GM13977 (cell line): ENCODE measurements around the gene TXN.

ENCODE experiments used
- DNase-seq: peaks from one replicate; pipeline ENCODE4 v3.0.0; 2012; ENCODE audit warnings: low spot score
- in situ Hi-C: fragments of 300-500 bp; cut with MboI; formaldehyde crosslinking; loops from one replicate; pipeline ENCODE4 v1.12.0; 2022; ENCODE audit warnings: low sequenced_read_pairs, low pct_unique_long_range_greater_than_20kb, mixed read lengths, inconsistent platforms; ENCODE audit not compliant: unreplicated experiment
- TF ChIP-seq, protein P1 (sequence below): IDR thresholded peaks from 2 replicates; pipeline ENCODE4 v1.5.1; 2012; ENCODE audit warnings: mild to moderate bottlenecking, control low read depth; ENCODE audit not compliant: insufficient read depth; ENCODE audit errors: extremely low read depth, missing control alignments

Gene TXN

DNA sequence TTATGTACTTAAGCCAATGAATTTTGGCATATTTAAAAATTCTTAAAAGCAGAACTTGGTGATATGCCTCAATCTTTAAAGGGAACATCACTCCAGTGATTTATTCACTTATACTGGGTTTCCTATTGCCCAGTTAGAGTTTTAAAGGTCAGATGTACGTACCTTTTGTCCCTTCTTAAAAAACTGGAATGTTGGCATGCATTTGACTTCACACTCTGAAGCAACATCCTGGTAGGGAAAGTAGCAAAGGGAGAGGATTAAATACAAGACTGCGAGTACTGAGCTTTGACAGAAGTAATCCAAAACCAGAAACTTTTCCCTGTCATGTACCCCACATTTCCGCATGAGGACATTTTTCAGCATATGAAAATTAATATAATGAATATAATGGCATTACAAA lies 11.7 kb downstream of the TXN start:
- no peak for DNase-seq
- in situ Hi-C loops: no loop called here

DNA sequence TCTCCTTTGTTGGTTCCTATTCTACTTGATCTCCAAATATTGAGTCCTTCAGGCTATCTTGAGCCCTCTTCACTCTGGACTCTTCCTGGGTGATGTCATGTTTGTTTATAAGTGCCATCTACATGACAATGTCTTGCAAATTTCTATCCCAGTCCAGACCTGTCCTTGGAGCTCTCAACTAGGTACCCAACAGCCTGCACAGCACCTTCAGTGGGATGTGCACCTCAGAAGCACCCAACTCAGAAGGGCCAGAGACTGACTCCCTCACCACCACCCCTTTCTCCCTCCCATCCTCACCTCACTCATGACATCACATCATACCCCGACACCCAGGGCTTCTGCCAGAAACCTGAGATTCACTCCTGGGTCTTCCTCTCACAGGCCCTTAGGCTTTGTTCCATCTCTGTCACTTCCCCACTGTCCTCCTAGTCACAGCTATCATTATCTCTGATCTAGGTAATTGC lies 14.4 kb downstream of the TXN start:
- in situ Hi-C loops: no loop called here
- no peak for DNase-seq
- TF ChIP-seq, protein P1, sequence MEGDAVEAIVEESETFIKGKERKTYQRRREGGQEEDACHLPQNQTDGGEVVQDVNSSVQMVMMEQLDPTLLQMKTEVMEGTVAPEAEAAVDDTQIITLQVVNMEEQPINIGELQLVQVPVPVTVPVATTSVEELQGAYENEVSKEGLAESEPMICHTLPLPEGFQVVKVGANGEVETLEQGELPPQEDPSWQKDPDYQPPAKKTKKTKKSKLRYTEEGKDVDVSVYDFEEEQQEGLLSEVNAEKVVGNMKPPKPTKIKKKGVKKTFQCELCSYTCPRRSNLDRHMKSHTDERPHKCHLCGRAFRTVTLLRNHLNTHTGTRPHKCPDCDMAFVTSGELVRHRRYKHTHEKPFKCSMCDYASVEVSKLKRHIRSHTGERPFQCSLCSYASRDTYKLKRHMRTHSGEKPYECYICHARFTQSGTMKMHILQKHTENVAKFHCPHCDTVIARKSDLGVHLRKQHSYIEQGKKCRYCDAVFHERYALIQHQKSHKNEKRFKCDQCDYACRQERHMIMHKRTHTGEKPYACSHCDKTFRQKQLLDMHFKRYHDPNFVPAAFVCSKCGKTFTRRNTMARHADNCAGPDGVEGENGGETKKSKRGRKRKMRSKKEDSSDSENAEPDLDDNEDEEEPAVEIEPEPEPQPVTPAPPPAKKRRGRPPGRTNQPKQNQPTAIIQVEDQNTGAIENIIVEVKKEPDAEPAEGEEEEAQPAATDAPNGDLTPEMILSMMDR: no peak

More for the DNA sequence above, 11.7 kb downstream of the TXN start:
- TF ChIP-seq, protein P1: no peak

DNA sequence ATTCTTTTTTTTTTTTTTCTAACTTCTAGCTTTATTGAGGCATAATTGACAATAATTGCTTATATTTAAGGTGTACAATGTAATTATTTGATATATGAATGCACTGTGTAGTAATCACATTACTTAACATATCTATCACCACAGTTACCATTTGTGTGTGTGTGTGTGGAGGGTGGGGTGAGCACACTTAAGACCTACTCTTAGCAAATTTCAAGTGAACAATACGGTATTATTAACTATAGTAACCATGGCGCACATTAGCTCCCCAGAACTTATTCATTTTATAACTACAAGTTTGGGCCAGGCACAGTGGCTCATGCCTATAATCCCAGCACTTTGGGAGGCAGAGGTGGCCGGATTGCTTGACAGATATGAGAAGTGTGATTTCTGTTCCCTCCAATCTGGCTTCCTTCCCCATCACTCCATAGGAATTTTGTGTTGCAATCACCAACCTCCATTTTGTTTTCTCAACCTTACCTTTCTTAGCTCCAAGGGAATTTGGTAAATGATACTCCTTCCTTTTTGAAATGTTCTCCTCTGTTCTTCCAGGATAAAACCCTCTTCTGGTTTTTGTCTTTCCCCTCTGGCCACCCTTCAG lies 14.9 kb downstream of the TXN start:
- in situ Hi-C loops: no loop called here
- DNase-seq: no peak
- TF ChIP-seq, protein P1: no peak

DNA sequence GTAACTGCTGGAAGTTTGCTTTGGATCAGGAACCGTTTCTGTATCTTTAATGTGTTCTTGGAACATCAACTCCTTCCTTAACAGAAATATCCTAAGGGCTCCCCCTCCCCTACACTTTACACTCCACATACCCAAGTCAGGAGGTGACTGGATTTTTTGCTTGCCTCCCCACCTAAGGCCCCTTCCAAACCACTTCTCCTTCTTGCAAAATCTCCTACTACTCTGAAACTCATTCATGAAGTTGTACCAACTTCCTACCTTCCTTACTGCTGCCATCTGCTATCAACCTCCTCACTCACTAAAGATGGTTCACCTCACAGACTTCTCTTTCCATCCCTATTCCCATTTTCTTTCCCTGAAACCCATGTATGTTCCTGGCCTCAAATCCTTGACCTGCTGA lies 16.1 kb downstream of the TXN start:
- DNase-seq: no peak
- TF ChIP-seq, protein P1: no peak
- in situ Hi-C loops: no loop called here

DNA sequence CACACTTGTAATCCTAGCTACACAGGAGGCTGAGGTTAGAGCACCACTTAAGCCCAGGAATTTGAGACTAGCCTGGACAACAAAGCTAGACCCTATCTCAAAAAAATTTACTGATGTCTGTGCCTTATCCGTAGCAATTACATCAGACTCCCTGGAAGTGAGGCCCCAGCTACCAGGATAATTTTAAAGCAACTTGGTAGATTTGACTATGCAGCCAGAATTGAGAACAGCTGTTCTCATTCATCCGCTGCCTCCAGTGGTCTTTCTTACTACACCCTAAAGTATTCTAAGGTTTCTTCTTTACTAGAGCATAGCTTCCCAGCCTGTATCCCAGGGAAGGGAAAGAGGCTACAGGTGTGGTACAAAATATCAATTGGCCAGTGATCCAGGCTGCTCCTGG lies 28.0 kb downstream of the TXN start:
- TF ChIP-seq, protein P1: no peak
- in situ Hi-C loops: no loop called here
- DNase-seq: no peak

DNA sequence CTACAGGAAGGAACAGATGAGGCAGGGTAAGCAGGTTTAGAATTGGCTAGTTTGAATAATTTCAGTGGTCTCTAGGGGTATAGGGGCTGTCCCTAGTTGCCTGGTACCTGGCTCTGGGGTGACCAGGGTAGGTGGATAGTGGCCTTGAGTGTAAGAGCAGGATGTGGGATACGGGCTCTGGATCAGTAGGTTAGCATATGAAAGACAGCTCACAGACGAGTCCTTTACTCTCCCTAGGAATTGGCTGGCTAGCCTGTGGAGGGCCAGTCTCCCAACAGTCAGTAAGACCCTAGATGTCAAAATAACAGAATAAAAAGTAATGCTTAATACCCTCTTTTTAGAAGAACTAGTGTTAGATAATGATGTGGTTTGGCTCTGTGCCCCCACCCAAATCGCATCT lies 31.7 kb downstream of the TXN start:
- no peak for DNase-seq
- TF ChIP-seq, protein P1: no peak
- in situ Hi-C loops: no loop called here
